Neural progenitor cell (in vitro differentiated cells): ENCODE measurements around the gene PCNT.
"Not testable (repeated sequence)": the region's sequence is repeated elsewhere in the genome, so short reads cannot be mapped to it uniquely, and the experiment has no call there.

Experiments
- CTCF ChIP-seq: fragments of 200-600 bp; sonication (generic); IDR thresholded peaks from 2 replicates; pipeline ENCODE4 v1.5.1; 2017; ENCODE audit warnings: antibody characterized with exemption, mild to moderate bottlenecking
- EZH2 ChIP-seq: fragments of 200-600 bp; sonication (generic); IDR thresholded peaks from 2 replicates; pipeline ENCODE4 v1.6.1; 2017; ENCODE audit warnings: antibody characterized with exemption, mild to moderate bottlenecking, moderate library complexity
- EZH2phosphoT487 ChIP-seq: fragments of 200-600 bp; sonication (generic); IDR thresholded peaks from 2 replicates; pipeline ENCODE4 v1.6.1; 2017; ENCODE audit warnings: antibody characterized with exemption

GRCh38 chr21:46372947-46373346 is 49.0 kb downstream of the PCNT start:
- TF ChIP-seq CTCF, EZH2, EZH2phosphoT487: not testable (repeated sequence)
